SJSA1 (cell line): ENCODE results near the gene GLG1. TPM values are rescaled to one million over a fixed set of nuclear protein-coding genes. Genes with fewer than 3 reads are reported as not detected.

Experiments
- total RNA-seq: library from RNA; depleted of rRNA; stranded (reverse); fragments of >200 nt; shearing (Covaris generic); gene quantifications from 2 replicates; pipeline ENCODE4 v1.2.3, GENCODE V29; 2014; rRNA removed

GLG1 gene
- total RNA-seq, 1 experiment from 2014 or later, result 78.5 TPM

Other genes with a start within 250 kb of the GLG1 start
- gene NPIPB15, start 230.8 kb downstream of the GLG1 start, total RNA-seq, result 1.0 and 1.3 TPM in 2 replicates
- not detected in 2 replicates for gene CLEC18B, start 185.6 kb downstream of the GLG1 start, total RNA-seq
- gene RFWD3, start 59.8 kb upstream of the GLG1 start, total RNA-seq, result 39.6 and 61.9 TPM in 2 replicates
- gene MLKL, start 93.7 kb upstream of the GLG1 start, total RNA-seq, result 4.2 and 6.8 TPM in 2 replicates
- not detected in 2 replicates for gene FA2H, start 167.7 kb upstream of the GLG1 start, total RNA-seq